Measurements from ENCODE around the gene PYGO2. TPM values are rescaled to one million over a fixed set of nuclear protein-coding genes. Genes with fewer than 3 reads are reported as not detected.
A peak's percentile ranks its signal among the peaks of the same experiment; 100 is the strongest.

The PYGO2 gene
- total and polyA plus RNA-seq, 8 donors, result 26.6 to 42.9 (median 37.3) TPM

DNA sequence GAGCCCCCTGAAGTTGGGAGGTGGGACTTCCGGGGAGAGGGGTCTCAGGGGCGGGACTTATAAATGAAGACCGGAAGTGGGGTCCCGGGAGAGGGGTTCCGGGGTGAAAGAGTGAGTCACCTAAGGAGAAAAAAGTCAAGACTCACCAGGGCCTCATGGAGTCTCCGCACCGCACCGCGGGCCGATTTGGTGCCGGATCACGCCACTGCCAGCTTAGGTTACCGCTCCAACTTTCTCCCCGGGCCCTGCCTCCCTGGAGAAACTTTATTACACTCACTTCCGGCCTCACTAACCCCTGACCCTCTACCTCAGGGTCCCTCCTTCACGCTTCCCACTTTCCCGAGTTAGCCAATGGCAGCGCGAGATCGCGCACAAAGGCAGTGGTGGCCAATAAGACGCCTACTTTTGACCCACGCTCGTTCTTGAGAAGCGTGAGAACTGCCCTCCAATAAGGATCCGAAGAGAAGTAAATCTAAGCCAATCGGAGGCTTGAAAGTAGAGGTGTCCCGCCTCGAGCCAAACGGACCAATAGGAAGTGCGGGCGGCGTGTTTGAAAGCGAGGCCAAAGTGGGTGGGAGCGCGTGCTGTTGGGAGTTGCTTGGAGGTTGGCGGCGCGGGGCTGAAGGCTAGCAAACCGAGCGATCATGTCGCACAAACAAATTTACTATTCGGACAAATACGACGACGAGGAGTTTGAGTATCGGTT lies 12.7 kb upstream of the PYGO2 start, which contains the start of gene CKS1B:
TSS of gene CKS1B (plus strand) at position 580 of the 706 bp plus-strand sequence. CDS start at position 645, 65 bp downstream.
- TF ChIP-seq, protein P1, sequence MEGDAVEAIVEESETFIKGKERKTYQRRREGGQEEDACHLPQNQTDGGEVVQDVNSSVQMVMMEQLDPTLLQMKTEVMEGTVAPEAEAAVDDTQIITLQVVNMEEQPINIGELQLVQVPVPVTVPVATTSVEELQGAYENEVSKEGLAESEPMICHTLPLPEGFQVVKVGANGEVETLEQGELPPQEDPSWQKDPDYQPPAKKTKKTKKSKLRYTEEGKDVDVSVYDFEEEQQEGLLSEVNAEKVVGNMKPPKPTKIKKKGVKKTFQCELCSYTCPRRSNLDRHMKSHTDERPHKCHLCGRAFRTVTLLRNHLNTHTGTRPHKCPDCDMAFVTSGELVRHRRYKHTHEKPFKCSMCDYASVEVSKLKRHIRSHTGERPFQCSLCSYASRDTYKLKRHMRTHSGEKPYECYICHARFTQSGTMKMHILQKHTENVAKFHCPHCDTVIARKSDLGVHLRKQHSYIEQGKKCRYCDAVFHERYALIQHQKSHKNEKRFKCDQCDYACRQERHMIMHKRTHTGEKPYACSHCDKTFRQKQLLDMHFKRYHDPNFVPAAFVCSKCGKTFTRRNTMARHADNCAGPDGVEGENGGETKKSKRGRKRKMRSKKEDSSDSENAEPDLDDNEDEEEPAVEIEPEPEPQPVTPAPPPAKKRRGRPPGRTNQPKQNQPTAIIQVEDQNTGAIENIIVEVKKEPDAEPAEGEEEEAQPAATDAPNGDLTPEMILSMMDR (IDR thresholded peaks at IDR 0.05), result no peak
- peaks cover 43 to 51% of the 10 kb centered on the region in 2 donors for H3K4me1 ChIP-seq
- H3K4me3 ChIP-seq, result peak within 1 kb of the TSS; percentile 63 to 68
- H3K36me3 ChIP-seq, result peaks cover 0 to 6% of the 10 kb centered on the region in 2 donors
- no peaks in the 10 kb centered on the region for H3K9me3 ChIP-seq
- peak; percentile 83 for ATAC-seq
- DNase-seq, result peak; percentile 92 to 100 (median 98)
- intact Hi-C loops (cut with DNase I), result no loop called here
- H3K27ac ChIP-seq, result peak within 1 kb of the TSS; percentile 98 to 99
- no peaks in the 10 kb centered on the region for H3K27me3 ChIP-seq

DNA sequence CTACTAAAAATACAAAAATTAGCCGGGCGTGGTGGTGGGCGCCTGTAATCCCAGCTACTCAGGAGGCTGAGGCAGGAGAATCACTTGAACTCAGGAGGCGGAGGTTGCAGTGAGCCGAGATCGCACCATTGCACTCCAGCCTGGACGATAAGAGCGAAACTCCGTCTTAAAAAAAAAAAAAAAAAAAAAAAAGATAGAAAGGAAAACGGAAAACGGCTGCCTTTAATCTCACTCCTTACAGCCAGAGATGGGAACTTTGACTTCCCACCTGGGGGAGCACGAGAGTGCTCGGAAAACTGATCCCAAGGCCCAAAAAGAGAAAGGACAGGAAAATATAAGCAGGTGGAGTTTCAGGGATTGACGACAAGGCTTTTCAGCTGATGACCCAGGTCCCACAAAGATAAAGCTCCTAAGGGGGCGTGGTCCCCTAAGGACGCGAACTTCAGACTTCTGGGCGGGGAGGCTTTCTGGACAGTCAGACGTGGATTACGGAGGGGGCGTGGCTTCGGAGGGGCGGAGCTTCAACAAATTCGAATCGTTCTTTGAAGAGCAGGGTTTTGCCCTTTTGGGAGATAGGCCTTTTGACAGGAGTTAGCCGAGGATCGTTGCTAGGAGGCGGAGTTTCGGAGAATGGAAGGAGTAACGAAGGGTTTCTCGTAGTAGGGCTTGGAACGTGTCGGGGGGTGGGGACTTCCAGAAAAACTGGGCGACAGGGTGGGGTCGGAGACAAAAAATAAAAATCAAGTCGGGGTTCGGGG lies 11.9 kb upstream of the PYGO2 start:
- peaks cover 0 to 13% of the 10 kb centered on the region in 2 donors for H3K36me3 ChIP-seq
- TF ChIP-seq, protein P1 (IDR thresholded peaks at IDR 0.05), result no peak
- no peaks in the 10 kb centered on the region for H3K27me3 ChIP-seq
- H3K27ac ChIP-seq, result peak overlapping the region; percentile 98 to 99
- H3K9me3 ChIP-seq, result no peaks in the 10 kb centered on the region
- DNase-seq, result peak; percentile 93 to 97 (median 96)
- H3K4me3 ChIP-seq, result peak overlapping the region; percentile 63 to 68
- intact Hi-C loops (cut with DNase I), result no loop called here
- peak; percentile 63 for ATAC-seq
- peaks cover 49 to 57% of the 10 kb centered on the region in 2 donors for H3K4me1 ChIP-seq

DNA sequence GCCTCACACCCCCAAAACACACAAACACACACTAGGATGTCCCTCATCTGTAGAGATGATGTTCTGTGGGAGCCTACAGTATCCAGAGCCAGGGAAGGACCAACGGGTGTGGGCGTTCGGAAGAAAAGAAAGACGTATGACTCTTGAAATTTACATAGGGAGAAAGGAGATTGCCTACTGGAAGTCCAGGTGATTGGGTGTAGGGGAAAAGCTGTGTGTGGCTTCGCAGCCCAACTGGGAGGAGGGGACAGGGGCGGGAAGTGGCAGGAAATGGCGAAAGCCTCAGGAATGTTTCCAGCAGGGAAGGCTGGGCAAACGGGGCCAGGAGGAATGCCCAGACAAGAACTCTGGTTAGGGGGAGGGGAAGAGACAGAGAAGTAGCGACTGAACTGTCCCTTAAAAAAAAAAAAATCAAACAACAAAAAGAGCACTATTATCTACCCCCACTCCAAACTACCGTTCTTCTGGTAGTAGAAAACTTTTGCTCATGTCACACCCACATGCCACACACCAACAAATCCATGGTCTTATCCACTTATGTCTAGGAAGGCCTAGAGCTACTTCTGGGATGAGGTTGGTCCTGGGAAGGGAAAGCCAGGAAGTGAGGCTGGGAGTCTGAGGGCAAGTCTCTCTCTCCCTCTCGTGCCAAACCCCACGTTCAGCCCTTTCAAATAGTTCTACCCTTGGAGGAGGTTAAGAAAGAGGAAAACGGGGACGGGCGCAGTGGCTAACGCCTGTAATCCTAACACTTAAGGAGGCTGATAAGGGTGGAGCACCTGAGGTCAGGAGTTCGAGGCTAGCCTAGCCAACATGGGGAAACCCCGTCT lies 11.1 kb upstream of the PYGO2 start:
- peaks cover 49 to 64% of the 10 kb centered on the region in 2 donors for H3K4me1 ChIP-seq

DNA sequence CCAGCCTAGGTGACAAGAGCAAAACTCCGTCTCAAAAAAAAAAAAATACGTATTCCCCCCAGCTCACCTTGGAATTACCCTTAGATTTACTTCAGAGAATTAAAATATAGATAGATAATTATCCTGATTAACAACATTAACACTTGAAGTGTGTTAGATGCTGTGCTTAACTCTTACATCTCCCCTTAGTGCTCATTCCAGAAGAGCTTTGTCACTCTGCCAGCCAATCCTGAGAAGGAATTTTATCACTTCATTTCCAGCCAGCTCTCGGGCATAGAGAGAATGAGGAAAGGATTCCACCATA lies 10.6 kb upstream of the PYGO2 start:
- Histone ChIP-seq H3K9me3 (no peaks in the 10 kb centered on the region), H3K27me3 (no peaks in the 10 kb centered on the region), H3K4me1 (peaks cover 49 to 69% of the 10 kb centered on the region in 2 donors), H3K27ac (peak overlapping the region; percentile 98 to 99), H3K36me3 (peaks cover 0 to 21% of the 10 kb centered on the region in 2 donors), H3K4me3 (peak overlapping the region in 1 of 2 donors; percentile 68)
- intact Hi-C loops (cut with DNase I), result no loop called here
- TF ChIP-seq, protein P1 (IDR thresholded peaks at IDR 0.05), result no peak
- ATAC-seq (no peak), DNase-seq (no peak)

More for the DNA sequence above, 11.1 kb upstream of the PYGO2 start:
- intact Hi-C loops (cut with DNase I), result no loop called here
- peak overlapping the region; percentile 11 to 68 for H3K4me3 ChIP-seq
- peak overlapping the region; percentile 98 to 99 for H3K27ac ChIP-seq
- no peaks in the 10 kb centered on the region for H3K9me3 ChIP-seq
- ATAC-seq, result peak; percentile 31
- TF ChIP-seq, protein P1 (IDR thresholded peaks at IDR 0.05), result no peak
- H3K27me3 ChIP-seq, result no peaks in the 10 kb centered on the region
- H3K36me3 ChIP-seq, result peaks cover 0 to 16% of the 10 kb centered on the region in 2 donors
- DNase-seq, result peak; percentile 71 to 88 (median 86)

All from left lung (tissue), 10 donors.